ENCODE measurements around the gene EDC4.
A peak's percentile ranks its signal among the peaks of the same experiment; 100 is the strongest.

The EDC4 gene

DNA sequence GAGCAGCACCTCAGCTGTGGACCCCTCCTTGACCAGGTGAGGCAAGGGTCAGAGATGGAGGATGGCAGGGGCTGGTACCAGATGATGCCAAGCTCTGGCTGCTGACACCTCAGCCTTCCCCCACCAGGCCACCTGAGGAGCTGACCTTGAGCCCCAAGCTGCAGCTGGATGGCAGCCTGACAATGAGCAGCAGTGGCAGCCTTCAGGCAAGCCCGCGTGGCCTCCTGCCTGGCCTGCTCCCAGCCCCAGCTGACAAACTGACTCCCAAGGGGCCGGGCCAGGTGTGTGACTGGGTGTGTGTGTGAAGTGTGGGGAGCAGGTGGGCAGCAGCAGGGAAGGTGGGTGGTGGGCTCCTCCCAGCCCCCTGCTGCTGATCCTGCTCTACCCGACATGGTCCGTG, 7.1 kb downstream of the EDC4 start:
- DNase-seq (ENCODE audit: low read depth) = no peak

DNA sequence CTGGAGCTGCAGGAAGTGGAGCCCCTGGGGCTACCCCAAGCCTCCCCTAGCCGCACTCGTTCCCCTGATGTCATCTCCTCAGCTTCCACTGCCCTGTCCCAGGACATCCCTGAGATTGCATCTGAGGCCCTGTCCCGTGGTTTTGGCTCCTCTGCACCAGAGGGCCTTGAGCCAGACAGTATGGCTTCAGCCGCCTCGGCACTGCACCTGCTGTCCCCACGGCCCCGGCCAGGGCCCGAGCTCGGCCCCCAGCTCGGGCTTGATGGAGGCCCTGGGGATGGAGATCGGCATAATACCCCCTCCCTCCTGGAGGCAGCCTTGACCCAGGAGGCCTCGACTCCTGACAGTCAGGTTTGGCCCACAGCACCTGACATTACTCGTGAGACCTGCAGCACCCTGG, 7.7 kb downstream of the EDC4 start:
- no peak for DNase-seq (ENCODE audit: low read depth)

DNA sequence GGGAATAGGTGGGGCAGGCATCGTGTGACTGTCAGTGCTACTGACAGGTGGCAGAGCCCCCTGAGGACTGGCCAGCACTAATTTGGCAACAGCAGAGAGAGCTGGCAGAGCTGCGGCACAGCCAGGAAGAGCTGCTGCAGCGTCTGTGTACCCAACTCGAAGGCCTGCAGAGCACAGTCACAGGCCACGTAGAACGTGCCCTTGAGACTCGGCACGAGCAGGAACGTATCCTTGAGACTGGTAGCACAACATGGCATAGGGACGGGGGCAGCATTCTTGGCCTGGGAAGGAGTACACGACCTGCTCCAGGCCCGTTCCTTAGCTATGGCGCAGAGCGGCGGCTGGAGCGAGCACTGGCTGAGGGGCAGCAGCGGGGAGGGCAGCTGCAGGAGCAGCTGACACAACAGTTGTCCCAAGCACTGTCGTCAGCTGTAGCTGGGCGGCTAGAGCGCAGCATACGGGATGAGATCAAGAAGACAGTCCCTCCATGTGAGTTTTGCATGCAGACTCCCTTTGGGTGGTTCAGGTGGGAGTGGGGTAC, 8.8 kb downstream of the EDC4 start:
- DNase-seq (ENCODE audit: low read depth) = no peak

DNA sequence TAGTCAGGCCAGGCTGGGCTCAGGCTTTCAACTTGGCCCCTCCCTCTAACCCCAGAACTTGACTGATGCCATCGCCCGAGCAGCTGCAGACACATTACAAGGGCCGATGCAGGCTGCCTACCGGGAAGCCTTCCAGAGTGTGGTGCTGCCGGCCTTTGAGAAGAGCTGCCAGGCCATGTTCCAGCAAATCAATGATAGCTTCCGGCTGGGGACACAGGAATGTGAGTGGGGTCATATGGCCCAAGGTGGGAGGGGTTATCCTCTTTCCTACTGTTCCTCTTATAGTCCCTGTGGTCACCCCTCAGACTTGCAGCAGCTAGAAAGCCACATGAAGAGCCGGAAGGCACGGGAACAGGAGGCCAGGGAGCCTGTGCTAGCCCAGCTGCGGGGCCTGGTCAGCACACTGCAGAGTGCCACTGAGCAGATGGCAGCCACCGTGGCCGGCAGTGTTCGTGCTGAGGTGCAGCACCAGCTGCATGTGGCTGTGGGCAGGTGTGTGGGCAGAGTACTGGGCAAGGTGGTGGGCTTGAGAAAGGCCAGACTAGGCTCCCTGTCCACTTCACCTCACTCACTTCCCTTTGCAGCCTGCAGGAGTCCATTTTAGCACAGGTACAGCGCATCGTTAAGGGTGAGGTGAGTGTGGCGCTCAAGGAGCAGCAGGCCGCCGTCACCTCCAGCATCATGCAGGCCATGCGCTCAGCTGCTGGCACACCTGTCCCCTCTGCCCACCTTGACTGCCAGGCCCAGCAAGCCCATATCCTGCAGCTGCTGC, 9.7 kb downstream of the EDC4 start:
- no peak for DNase-seq (ENCODE audit: low read depth)

DNA sequence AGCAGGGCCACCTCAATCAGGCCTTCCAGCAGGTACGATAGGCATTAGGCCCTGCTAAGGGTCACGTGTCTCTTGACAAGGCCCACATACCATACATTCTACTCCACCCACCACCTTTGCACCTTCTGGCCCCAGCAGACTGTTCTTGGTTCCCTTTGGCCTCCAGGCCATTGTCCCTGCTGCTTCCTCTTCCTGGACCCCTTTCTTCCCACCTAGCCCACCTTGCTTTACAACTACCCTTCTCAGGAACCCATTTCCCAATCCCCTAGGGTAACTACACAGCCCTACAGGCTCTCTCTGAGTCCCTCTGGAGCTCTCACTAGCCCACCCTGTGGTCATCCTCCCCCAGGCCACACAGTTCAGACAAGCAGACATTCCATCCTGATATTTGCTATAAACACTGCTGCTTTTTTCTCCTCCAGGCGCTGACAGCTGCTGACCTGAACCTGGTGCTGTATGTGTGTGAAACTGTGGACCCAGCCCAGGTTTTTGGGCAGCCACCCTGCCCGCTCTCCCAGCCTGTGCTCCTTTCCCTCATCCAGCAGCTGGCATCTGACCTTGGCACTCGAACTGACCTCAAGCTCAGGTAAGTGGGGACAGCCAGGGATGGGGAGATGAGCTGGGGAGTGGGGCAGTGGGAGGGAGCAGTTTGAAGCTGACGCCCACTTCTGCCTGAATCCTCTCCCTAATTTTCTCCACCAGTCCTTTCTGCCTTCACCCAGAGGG, 10.5 kb downstream of the EDC4 start:
- no peak for DNase-seq (ENCODE audit: low read depth)

DNA sequence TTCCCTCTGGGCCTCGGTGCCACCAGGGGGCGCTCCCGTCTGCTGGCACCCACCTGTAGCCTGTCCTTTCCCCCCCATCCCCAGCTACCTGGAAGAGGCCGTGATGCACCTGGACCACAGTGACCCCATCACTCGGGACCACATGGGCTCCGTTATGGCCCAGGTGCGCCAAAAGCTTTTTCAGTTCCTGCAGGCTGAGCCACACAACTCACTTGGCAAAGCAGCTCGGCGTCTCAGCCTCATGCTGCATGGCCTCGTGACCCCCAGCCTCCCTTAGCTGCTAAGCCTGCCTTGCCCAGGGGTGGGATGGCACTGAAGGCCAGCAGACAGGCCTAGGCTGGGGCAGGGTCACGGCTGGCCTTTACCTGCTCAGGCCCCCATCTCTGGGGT, 11.0 kb downstream of the EDC4 start:
- no peak for DNase-seq (ENCODE audit: low read depth)

DNA sequence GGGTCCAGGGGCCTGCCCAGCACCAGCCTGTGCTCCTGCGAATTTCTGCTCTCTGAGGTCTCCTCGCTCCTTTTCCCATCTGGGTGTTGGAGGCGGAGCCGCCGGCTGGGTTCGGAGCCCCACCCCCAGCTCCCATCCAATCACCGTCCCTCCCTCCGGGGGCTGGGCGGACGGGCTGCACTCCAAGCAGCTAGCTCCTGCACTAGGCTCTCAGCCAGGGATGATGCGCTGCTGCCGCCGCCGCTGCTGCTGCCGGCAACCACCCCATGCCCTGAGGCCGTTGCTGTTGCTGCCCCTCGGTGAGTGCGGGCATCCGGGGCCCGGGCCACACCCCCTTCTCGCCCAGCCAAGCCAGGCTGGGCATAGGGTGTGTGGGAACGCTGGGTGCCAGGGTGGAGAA, 11.8 kb downstream of the EDC4 start, which contains the start of gene NRN1L:
Gene NRN1L (plus strand): TSS at position 202 of the 400 bp plus-strand sequence. CDS start 19 bp downstream, at position 221.
- peak; percentile 64 for DNase-seq (ENCODE audit: low read depth)

DNA sequence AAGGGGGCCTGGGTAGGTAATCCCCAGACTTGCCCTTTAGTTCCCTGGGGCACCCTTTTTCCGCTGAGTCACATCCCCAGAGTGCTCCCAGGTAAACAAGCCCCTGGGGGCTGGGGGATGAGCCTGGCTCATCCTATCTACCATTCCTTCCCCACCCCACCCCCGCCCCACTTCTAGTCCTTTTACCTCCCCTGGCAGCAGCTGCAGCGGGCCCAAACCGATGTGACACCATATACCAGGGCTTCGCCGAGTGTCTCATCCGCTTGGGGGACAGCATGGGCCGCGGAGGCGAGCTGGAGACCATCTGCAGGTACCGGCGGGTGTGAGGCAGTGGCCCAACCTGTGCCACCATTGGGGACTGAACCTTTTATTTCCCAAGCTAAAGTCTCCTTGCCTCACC, 12.7 kb downstream of the EDC4 start:
- no peak for DNase-seq (ENCODE audit: low read depth)

DNA sequence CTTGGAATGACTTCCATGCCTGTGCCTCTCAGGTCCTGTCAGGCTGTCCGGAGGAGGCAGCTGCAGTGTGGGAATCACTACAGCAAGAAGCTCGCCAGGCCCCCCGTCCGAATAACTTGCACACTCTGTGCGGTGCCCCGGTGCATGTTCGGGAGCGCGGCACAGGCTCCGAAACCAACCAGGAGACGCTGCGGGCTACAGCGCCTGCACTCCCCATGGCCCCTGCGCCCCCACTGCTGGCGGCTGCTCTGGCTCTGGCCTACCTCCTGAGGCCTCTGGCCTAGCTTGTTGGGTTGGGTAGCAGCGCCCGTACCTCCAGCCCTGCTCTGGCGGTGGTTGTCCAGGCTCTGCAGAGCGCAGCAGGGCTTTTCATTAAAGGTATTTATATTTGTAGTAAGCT, 13.1 kb downstream of the EDC4 start:
- no peak for DNase-seq (ENCODE audit: low read depth)

DNA sequence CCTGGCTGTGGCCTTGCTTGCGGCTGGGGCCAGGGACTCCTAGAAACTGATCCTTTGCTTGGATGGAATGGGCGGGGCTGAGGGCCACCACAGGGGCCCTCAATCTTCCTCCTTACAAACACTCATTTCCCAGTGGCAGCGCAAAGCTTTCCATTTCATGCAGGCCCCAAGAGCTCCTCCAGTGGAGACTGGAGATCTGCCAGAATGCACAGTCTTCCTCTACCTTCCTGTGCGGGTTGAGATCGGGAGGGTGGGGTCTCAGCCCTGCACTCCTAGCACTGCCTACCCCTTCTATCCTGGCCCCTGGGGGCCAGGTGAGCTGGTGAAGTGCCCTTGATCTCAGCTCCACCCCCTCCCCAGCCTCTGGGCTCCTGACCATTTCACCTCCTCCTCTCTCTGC, 13.5 kb downstream of the EDC4 start:
- DNase-seq (ENCODE audit: low read depth) = no peak

DNA sequence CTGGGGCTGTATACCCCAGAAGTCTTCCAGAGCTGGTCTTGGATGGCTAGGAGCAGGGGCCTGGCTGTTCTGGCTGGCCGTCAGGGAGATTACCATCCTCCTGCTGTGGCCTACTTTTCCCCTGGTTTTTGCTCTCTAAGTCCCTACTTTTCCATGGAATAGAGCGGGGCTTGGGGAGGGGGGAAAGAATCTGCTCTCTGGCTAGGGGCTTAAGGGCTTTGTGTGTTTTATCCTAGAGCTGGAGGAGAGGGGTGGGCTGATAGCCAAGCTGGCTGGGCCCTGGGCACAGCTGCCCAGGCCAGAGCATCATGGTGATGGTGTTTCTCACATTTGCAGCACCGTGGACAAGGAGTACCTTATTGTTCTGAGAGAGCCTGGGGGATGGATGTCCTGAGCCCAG, 15.5 kb downstream of the EDC4 start:
- DNase-seq (ENCODE audit: low read depth) = no peak

DNA sequence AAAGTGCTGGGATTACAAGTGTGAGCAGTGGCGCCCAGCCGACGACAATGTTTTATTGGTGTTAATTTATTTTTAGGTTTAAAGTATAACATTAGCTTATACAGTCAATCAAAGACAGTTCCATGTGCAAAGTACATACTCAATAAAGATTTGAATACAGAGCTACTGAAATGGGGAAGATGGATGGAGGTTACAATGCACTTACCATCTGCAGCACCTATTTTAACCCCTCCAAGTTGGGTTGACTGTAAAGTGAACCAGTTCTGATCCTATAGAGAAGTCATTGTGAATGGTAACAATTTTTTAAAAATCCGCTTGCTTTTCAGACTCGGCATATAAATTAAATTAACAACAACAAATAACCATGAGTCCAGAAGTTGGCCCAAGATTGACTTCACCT, 19.5 kb downstream of the EDC4 start:
- no peak for DNase-seq (ENCODE audit: low read depth)

DNA sequence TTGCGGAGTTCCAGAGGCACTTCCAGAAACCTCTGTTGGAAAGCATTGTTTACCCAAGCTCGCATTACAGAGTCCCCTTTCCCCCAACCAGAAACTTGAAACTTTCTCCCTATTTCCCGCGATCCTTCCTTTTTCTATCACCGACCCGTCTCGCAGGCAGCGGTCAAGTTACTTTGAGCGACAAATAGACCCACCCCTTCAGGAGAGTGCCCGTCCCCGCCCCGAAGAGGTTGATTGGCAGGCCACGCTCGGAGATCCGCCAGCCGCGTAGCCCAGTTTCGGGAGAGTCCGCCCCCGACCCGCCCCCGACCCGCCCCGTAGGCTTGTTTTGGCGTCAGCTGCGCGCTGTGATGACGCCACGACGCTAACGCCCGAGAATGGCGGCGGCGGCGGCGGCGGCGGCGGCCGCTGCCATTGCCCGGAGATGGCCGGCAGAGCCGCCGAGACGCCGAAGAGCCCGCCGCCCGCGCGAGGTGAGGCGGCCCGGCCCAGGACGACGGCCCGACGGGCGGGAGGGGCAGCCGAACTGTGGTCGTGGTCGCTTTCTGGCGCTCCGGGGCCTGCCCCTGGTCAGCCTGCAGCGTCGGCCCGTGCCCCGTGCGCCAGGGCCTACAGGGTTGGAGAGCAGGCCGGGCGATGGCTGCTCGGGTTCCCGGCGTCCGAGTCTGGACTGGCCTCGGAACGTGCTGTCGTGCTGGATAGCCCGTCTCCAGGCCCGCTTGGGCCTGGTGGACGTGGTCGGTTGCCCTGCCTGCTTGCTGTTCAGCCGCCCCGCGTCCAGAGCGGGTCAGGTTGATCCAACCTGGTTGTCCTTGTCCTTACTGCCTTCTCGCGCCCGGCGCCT, 20.3 kb downstream of the EDC4 start, which contains the start of gene PSKH1:
Gene PSKH1 (plus strand): TSS at position 356 of the 844 bp plus-strand sequence. CDS start 15,496 bp downstream, outside the sequence.
- DNase-seq (ENCODE audit: low read depth) = peak; percentile 66

DNA sequence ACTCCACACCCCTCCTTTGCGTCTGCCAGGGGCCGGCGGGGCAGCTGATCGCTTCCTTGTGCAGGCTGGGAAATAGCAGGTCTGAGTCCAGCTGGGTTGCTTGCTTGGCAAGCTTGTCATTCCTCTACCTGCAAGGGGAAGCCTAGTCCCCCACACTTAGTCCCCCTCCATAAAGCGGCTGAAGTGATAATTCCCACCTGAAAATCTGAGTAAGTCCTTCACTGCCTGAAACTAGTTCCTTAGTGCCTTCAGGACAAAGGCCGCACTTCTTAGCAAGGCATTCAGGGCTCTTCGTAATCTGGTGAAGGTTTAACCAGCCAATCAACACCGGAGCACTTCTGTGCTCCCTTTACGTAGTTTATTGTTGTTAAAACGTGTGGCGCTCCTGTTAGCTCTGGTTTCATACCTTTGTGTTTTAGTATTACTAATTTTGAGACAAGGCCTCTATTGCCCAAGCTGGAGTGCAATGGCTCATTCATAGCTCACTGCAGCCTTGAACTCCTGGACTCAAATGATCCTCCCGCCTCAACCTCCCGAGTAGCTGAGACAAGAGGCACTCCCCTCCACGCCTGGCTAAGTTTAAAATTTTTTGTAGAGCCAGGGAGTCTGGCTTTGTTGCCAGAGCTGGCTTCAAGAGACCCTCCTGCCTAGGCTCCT, 21.0 kb downstream of the EDC4 start:
- DNase-seq (ENCODE audit: low read depth) = no peak

DNA sequence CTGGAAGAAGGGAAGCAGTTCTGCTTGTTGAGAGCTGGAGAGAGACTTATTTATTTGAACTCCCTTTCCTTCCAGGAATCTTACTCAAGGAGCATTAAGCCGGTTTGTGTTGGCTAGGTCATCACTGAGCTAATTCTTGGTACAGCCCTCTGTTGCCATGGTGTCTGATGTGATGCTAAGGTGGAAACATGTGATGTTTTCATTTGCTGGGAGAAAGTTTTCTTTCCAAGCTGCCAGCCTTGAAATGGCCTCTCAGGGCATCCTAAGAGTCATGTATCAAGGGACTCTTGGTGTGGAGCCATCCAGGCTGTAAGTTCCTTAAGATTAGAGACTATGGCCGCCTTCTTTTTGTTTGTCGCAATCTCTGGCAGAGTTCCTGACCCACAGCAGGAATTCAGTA, 24.4 kb downstream of the EDC4 start:
- no peak for DNase-seq (ENCODE audit: low read depth)

DNA sequence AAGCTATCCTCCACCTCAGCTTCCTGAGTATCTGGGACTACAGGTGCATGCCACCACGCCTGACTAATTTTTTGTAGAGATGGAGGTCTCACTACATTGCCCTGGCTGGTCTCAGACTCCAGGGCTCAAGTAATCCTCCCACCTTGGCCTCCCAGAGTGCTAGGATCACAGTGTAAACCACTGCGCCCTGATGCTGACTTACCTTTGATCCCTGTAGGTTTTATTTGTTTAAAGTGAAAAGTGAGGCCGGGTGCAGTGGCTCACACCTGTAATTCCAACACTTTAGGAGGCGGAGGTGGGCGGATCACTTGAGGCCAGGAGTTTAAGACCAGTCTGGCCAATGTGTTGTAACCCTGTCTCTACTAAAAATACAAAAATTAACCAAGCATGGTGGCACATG, 28.9 kb downstream of the EDC4 start:
- no peak for DNase-seq (ENCODE audit: low read depth)

DNA sequence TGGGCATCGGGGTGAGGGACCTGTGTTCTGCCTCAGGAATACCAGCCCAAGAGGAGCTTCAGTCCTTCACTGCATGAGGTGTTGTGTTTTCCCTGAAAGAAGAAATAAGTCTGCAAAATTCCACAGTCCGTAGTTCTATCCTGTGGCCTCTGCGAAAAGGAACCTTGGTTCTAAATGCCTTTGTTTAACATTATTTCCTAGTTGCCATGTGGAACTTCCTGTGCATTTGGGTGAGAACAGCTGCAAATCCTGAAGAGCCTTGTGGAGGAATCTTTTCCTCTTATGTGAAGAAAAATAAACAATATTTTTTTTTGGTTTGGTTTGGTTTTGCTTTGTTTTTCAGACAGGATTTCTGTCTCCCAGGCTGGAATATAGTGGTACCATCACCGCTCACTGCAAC, 30.0 kb downstream of the EDC4 start:
- no peak for DNase-seq (ENCODE audit: low read depth)

DNA sequence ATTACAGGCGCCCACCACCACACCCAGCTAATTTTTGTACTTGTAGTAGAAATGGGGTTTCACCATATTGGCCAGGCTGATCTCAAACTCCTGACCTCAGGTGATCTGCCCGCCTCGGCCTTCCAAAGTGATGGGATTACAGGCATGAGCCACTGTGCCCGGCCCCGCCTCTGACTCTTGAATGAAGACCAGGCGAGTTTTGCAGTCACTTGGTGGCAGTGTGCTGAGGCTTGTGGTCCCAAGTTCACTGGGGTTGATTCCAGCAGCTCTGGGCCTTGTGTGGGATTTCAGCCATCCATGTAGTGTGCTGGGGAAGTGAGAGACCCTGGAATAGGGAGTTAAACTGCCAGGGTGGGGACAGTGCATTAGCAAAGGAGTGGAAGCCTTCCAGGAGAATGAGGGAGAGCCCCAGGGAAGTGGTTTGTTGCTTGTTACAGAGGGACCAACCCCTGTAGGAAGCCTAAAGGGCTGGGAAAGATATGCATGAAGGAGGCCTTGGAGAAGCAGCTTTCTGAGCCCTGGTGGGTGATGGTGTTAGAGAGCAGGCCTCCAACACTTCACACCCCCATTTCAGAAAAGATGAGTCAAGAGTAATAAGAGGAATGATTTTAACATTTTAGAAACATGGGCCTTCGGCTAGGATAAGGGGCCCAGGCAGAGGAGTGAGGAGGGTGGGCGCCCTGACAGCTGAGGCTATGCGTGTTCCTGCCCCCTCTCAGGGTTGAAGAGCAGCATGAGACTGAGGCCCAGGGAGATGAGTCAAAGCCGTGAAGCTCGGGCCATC, 34.7 kb downstream of the EDC4 start:
- DNase-seq (ENCODE audit: low read depth) = no peak

DNA sequence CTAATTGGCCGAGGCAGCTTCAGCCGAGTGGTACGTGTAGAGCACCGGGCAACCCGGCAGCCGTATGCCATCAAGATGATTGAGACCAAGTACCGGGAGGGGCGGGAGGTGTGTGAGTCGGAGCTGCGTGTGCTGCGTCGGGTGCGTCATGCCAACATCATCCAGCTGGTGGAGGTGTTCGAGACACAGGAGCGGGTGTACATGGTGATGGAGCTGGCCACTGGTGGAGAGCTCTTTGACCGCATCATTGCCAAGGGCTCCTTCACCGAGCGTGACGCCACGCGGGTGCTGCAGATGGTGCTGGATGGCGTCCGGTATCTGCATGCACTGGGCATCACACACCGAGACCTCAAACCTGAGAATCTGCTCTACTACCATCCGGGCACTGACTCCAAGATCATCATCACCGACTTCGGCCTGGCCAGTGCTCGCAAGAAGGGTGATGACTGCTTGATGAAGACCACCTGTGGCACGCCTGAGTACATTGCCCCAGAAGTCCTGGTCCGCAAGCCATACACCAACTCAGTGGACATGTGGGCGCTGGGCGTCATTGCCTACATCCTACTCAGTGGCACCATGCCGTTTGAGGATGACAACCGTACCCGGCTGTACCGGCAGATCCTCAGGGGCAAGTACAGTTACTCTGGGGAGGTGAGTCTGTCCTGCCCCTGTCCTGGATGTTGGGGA, 36.3 kb downstream of the EDC4 start:
- no peak for DNase-seq (ENCODE audit: low read depth)

DNA sequence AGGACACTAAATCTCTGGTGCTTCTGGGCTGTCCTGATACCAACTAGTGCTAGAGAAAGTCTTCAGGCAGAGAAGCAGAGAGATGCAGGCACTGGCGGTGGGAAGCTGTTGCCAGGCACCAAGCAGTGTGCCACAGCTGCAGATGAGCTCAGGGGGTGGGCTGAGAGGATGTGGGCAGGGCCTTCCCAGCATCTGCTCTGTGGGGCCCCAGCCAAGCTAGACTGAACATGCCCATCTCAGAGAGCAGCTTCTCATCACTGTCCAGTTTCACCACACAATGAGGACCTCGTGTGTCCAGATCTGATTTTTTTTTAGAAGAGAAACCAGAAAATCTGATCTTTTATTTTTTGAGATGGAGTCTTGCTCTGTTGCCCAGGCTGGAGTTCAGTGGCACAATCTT, 37.3 kb downstream of the EDC4 start:
- DNase-seq (ENCODE audit: low read depth) = no peak

All from non-pigmented ciliary epithelial cell (primary cell).